NB4 (cell line): ENCODE measurements around the gene MFGE8.
A peak's percentile ranks its signal among the peaks of the same experiment; 100 is the strongest.
"Not testable (repeated sequence)": the region's sequence is repeated elsewhere in the genome, so short reads cannot be mapped to it uniquely, and the experiment has no call there.

ENCODE experiments used
- DNase-seq: peaks from one replicate; pipeline ENCODE4 v3.0.0; 2010; ENCODE audit warnings: low read depth
- H3K4me3 ChIP-seq: one replicate; pipeline ENCODE4 v1.5.1; 2011; ENCODE audit warnings: mild to moderate bottlenecking, low read depth, low read length, moderate library complexity
- MAX ChIP-seq: IDR thresholded peaks from 2 replicates; pipeline ENCODE4 v1.6.1; 2011; ENCODE audit warnings: low read depth, low read length
- MYC ChIP-seq: IDR thresholded peaks from 2 replicates; pipeline ENCODE4 v1.6.1; 2011; ENCODE audit warnings: low read depth, low read length
- POLR2A ChIP-seq: IDR thresholded peaks from 2 replicates; pipeline ENCODE4 v1.6.1; 2011; ENCODE audit warnings: mild to moderate bottlenecking; ENCODE audit not compliant: insufficient read length; ENCODE audit errors: extremely low read depth
- TF ChIP-seq, protein P1 (sequence below): IDR thresholded peaks from one replicate; pipeline ENCODE4 v1.5.1; 2012; ENCODE audit warnings: low read depth, low read length

The MFGE8 gene

GRCh38 chr15:88949734-88950400, 36.7 kb upstream of the MFGE8 start:
- no peak overlapping the region for H3K4me3 ChIP-seq
- no peak for DNase-seq
- TF ChIP-seq POLR2A = no peak
- no peak for TF ChIP-seq MAX
- no peak for TF ChIP-seq MYC
- TF ChIP-seq, protein P1, sequence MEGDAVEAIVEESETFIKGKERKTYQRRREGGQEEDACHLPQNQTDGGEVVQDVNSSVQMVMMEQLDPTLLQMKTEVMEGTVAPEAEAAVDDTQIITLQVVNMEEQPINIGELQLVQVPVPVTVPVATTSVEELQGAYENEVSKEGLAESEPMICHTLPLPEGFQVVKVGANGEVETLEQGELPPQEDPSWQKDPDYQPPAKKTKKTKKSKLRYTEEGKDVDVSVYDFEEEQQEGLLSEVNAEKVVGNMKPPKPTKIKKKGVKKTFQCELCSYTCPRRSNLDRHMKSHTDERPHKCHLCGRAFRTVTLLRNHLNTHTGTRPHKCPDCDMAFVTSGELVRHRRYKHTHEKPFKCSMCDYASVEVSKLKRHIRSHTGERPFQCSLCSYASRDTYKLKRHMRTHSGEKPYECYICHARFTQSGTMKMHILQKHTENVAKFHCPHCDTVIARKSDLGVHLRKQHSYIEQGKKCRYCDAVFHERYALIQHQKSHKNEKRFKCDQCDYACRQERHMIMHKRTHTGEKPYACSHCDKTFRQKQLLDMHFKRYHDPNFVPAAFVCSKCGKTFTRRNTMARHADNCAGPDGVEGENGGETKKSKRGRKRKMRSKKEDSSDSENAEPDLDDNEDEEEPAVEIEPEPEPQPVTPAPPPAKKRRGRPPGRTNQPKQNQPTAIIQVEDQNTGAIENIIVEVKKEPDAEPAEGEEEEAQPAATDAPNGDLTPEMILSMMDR = no peak

DNA sequence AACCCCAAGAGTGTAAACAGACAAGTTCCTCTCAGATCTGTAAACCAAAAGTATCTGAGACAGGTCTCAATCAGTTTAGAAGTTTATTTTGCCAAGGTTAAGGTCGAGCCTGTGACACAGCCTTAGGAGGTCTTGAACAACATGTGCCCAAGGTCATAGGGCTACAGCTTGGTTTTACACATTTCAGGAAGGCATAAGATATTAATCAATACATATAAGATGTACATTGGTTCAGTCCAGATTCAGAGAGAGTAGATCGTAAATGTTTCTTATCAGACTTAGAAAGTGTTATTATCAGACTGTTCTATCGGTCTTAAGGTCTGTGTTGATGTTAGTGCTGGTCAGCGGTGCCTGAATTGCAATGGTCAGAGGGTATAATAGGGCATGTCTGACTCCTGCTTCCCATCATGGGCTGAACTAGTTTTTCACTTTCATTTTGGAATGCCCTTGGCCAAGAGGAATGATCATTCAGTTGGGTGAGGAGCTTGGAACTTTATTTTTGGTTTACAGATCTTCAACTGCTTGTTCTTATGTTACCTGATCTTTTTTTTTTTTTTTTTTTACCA, 27.0 kb upstream of the MFGE8 start:
- TF ChIP-seq MAX = no peak
- no peak for TF ChIP-seq POLR2A
- TF ChIP-seq, protein P1 = no peak
- TF ChIP-seq MYC = no peak
- DNase-seq = no peak
- H3K4me3 ChIP-seq = no peak overlapping the region

GRCh38 chr15:88939486-88939806, 26.3 kb upstream of the MFGE8 start:
- TF ChIP-seq POLR2A (no peak), MYC (no peak), MAX (no peak)
- TF ChIP-seq, protein P1 = no peak
- no peak for DNase-seq
- H3K4me3 ChIP-seq = no peak overlapping the region

- TF ChIP-seq MAX (no peak), POLR2A (no peak), MYC (no peak)
- TF ChIP-seq, protein P1 = no peak
- DNase-seq = peak; percentile 12
- no peak overlapping the region for H3K4me3 ChIP-seq
Observed at GRCh38 chr15:88938802-88939485, 25.8 kb upstream of the MFGE8 start.

- H3K4me3 ChIP-seq, DNase-seq: not testable (repeated sequence)
Observed at GRCh38 chr15:88934449-88934848, 21.3 kb upstream of the MFGE8 start.

DNA sequence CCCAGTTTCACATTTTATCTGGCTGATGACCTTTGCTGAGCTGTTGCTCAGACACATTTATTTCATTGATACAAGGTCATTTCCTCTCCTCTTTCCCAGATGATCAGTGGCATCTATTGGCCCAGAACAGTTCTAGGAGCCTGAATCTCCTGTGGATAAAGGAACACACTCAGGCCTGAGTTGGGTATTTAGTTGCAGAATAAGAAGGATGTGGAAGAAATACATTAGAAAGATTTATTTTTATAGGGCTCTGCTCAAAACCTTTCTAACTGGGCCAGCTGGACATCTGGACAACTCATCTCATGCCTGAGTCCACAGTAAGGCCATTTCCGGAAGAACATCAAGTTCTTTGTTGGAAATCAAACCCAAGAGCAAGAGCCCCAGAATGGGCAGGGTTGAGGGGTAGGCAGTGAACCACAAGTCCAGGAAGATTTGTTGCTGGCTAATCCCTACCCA, 19.7 kb upstream of the MFGE8 start:
- TF ChIP-seq MAX (no peak), MYC (no peak), POLR2A (no peak)
- TF ChIP-seq, protein P1 = no peak
- no peak overlapping the region for H3K4me3 ChIP-seq
- DNase-seq = no peak
